MG63 (cell line): Measurements from ENCODE around the gene TXNDC11. TPM values are rescaled to one million over a fixed set of nuclear protein-coding genes. Genes with fewer than 3 reads are reported as not detected.

Experiments used
- DNase-seq: peaks from one replicate; pipeline ENCODE4 v3.0.0-alpha.2; 2020
- H3K27me3 ChIP-seq: fragments of 250-450 bp; sonication (Bioruptor Pico); 2 replicates; pipeline ENCODE4 v1.5.1; 2020; ENCODE audit warnings: mild to moderate bottlenecking, moderate library complexity
- H3K36me3 ChIP-seq: fragments of 250-450 bp; sonication (Bioruptor Pico); 2 replicates; pipeline ENCODE4 v1.5.1; 2020; ENCODE audit warnings: mild to moderate bottlenecking, moderate library complexity
- H3K4me3 ChIP-seq: fragments of 250-450 bp; sonication (Bioruptor Pico); 2 replicates; pipeline ENCODE4 v1.5.1; 2020; ENCODE audit warnings: mild to moderate bottlenecking, moderate library complexity
- H3K9me3 ChIP-seq: fragments of 250-450 bp; sonication (Bioruptor Pico); 2 replicates; pipeline ENCODE4 v1.5.1; 2020; ENCODE audit warnings: mild to moderate bottlenecking, moderate library complexity
- total RNA-seq: library from RNA; depleted of rRNA; stranded (reverse); fragments of >200 nt; shearing (Covaris generic); gene quantifications from 2 replicates; pipeline ENCODE4 v1.2.3, GENCODE V29; 2014; ENCODE audit warnings: low replicate concordance

The TXNDC11 gene
- total RNA-seq, 1 experiment from 2014 or later: 47.2 TPM

DNA sequence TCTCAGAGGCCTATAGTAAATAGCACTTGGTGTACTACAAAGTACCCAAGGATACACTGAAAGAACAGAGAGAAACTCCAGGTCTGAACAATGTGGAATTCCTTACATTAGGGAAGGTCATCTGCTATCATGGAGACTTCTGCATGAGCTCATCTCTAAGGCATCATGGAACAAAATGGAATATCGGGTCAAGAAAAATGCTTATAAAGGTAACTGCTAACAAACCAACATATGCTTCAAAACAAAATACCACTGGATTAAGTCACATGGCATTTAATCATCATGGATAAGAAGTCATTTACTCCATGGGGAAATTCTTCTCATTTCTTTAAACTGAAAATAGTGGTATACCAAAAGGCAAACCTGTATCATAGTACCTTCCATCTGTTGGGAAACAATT, 34.2 kb downstream of the TXNDC11 start:
- no peak overlapping the region for H3K4me3 ChIP-seq
- H3K9me3 ChIP-seq: no peaks in the 10 kb centered on the region
- peaks cover 52% of the 10 kb centered on the region for H3K36me3 ChIP-seq
- H3K27me3 ChIP-seq: no peaks in the 10 kb centered on the region
- no peak for DNase-seq

DNA sequence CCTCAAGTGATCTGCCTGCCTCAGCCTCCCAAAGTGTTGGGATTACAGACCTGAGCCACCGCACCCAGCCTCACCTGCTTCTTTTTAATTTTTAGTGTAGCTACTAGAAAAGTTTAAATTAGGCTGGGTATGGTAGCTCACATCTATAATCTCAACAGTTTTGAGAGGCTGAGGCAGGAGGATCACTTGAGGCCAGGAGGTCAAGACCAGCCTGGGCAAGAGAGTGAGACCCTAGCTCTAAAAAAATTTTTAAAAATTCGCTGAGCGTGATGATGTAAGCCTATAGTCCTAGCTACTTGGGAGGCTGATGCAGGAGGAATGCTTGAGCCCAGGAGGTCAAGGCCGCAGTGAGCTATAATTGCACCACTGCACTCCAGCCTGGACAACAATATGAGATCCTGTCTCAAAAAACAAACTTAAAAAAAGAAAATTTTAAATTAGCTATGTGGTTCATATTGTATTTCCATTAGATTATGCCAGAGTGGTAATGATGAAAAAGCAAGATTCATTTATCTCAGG, 34.9 kb downstream of the TXNDC11 start:
- no peak for DNase-seq
- no peak overlapping the region for H3K4me3 ChIP-seq
- peaks cover 55% of the 10 kb centered on the region for H3K36me3 ChIP-seq
- H3K27me3 ChIP-seq: no peaks in the 10 kb centered on the region
- H3K9me3 ChIP-seq: no peaks in the 10 kb centered on the region

DNA sequence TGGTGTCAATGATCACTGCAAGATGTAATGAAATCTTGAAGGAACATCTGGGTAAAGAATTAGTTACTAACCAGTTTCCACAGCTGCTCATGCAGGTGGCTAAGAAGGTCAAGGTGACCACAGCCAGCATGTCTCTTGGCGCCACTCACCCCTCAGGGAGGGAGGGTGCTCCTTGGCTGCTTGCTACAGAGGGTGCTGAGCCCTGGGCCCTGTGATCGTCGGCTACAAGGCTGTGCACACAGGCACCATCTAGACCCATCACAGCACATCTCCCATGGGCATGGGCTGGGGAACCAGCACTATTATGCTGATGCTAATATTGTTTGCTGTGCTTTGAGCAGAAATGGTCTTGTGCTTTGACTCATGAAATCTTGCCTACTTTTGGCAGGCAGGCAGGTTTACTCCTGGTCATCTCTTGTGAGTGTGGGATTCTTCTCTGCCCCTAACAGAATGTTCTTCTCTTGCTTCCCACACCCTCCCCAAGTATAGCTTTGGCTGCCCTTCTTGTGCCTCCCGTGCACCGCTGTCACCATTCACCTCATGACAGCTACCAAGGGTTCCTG, 36.4 kb downstream of the TXNDC11 start:
- H3K4me3 ChIP-seq: no peak overlapping the region
- H3K27me3 ChIP-seq: no peaks in the 10 kb centered on the region
- no peaks in the 10 kb centered on the region for H3K9me3 ChIP-seq
- DNase-seq: no peak
- H3K36me3 ChIP-seq: peaks cover 55% of the 10 kb centered on the region

DNA sequence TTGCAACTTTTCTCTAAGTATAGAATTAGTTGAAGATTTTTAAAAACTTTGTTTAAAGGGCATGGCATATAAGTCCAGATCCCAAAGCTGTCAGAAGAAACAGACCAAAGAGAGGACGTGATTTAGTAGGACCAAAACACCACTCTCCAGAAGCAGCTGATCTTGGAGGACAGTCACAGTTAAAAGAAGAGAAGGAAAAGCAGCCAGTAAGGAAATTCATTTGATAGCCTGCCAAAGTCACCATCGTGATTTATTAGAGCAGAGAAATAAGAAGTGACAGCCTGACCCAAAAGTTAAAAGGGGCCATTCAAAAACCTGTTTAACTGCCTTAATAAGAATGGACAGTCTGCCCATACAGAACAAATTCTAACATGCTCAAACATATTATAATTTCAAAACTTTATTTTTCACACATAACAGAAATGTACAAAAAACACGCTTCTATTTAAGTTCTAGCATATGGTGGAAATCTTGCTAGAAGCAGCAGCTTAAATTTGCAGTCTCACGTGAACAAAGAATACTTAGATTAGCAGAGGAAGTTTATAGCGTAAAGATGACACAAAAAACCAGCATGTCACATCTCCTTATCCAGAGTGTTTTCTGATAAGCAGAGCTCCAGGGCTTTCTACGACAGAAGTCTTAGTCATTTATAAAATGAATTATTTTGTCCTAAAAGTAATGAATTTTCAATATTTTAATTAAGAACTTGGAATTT, 37.2 kb downstream of the TXNDC11 start:
- Histone ChIP-seq H3K4me3 (no peak overlapping the region), H3K27me3 (no peaks in the 10 kb centered on the region), H3K36me3 (peaks cover 52% of the 10 kb centered on the region), H3K9me3 (no peaks in the 10 kb centered on the region)
- DNase-seq: no peak

DNA sequence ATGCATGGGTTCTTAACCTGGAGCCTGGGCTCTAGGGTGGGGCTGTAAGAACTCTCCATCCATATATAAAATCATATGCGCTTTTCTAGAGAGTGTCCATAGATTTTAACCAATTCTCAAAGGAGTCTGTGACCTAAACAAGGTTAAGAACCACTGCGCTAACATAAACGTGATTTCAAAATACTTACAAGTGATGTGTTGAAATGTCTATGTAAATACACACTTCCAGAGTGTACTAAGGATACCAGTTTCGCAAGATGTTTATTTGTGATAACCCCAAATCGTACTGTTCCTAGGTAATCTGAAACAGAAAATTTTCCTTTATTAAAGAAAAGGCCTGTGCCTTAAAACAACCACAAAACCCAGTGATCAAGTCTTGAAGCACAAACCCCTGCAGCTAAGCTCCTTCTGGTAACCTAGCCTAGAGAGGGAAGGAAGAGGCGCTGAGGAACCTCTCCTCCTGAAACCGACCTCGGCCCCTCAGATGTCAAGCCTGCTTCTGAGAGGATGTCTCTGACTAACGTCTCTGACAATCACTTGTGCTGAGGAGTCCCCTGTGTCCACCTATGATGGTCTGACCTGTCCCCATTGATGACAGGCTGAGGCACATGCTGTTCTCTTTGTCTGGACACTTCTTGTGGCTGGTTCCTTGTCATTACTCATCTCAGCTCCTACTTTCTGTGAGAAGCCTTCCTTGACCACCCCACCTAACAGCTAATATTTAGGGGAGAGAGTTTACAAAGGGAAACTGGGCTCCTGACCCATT, 42.2 kb downstream of the TXNDC11 start:
- DNase-seq: no peak
- H3K36me3 ChIP-seq: peaks cover 73% of the 10 kb centered on the region
- H3K27me3 ChIP-seq: no peaks in the 10 kb centered on the region
- no peaks in the 10 kb centered on the region for H3K9me3 ChIP-seq
- H3K4me3 ChIP-seq: no peak overlapping the region

DNA sequence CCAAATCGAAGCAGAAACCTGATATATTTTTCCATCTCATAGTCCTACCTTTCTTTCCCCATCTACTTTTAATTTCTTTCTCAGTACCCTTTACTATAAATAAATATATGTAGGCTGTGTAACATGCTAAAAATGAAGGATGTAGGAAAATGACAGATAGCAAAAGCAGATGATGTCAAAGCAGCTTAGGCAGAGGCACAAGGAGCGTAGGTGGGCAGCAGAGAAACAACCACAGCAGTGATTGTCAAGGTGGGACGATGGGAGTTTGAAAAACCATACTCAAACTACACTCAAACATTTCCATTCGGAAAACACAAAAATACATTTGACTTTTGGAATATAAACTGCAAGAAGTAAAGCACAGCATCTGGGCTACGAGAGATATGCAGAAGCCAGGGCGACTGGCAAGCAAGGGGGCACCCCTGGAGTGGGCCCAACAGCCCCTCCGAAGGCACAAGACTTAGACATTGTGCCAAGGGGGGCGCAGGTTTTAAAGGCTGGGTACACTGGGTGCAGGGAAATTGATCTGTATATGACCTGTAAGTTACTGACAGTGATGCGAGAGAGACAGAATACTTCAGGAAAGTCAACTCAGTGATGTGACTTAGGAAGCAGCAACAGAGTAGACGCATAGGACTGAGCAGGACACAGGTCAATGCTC, 43.3 kb downstream of the TXNDC11 start:
- Histone ChIP-seq H3K36me3 (peaks cover 80% of the 10 kb centered on the region), H3K4me3 (no peak overlapping the region), H3K27me3 (no peaks in the 10 kb centered on the region), H3K9me3 (no peaks in the 10 kb centered on the region)
- no peak for DNase-seq

DNA sequence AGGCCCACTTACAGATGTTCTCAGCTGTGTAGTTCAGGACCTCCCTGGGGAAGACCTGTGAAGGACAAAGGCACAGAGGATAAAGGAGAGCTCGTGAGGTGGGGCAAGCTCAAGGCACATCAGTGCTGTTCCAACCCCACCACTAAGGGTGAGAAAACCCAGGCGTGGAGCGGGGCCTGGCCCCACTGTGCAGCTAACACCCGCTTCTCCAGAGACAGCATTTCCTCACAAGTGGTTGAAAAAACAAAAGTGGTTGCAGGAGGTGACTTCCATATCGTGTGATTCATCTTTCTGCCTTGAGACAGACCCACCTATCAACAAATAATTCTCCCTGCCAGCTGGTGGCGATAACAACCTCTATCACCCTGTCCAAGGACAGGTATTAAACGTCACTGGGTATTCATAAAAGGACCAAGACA, 44.4 kb downstream of the TXNDC11 start:
- H3K9me3 ChIP-seq: no peaks in the 10 kb centered on the region
- peaks cover 74% of the 10 kb centered on the region for H3K36me3 ChIP-seq
- no peaks in the 10 kb centered on the region for H3K27me3 ChIP-seq
- no peak for DNase-seq
- H3K4me3 ChIP-seq: no peak overlapping the region

DNA sequence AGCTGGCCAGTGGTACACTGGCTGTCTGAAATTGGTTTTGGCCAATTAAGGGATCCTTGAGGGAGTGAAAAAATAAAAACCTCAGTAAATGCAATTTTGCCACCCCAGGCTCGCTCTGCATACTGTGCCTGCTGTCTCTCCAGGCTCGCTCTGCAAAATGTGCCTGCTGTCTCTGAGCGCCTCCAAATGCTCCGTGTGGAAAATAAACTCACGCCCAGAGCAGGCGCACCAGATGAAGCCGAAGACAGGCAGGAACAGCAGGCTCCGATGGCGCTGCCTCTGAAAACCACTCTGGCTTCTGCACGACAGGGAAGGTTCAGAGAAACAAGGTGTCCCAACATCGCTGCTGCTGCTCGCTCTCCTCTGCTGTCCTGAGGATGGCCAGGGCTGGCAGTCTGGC, 45.3 kb downstream of the TXNDC11 start:
- DNase-seq: no peak
- H3K27me3 ChIP-seq: no peaks in the 10 kb centered on the region
- no peaks in the 10 kb centered on the region for H3K9me3 ChIP-seq
- H3K4me3 ChIP-seq: no peak overlapping the region
- peaks cover 79% of the 10 kb centered on the region for H3K36me3 ChIP-seq

DNA sequence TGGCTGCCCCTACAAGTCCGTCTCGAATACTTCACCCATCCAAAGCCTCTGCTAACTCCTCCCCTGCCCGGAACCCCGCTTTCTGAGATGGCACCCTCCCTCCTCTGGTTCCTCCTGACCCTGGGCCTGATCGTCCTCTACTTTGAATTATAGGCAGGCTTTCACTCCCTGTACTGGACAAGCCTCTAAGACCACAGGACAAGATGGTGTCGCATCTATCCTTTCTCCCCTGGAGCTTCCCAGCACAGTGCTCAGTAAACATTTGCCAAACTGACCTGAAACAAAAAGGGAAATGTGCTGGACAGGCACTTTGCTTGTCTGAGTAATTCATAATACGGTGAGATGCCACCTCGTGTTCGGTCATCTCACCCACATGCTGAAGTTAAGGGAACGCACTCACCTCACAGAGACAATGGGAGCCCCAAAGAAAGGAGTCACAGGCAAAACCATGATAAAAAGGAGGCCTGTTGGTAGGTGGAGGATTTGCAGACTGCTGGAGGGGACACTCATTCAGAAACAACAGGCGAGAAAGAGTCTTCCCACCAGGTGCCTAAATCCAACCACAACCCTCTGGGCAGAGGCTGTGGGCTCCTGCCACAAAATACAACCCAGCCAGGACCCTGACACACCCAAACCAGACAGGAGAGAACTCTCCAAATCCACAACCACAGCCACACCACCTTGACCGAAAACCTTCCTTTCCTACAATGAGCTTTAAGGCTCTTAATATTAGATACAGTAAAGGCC, 46.2 kb downstream of the TXNDC11 start:
- no peaks in the 10 kb centered on the region for H3K9me3 ChIP-seq
- H3K4me3 ChIP-seq: no peak overlapping the region
- peaks cover 81% of the 10 kb centered on the region for H3K36me3 ChIP-seq
- no peak for DNase-seq
- H3K27me3 ChIP-seq: no peaks in the 10 kb centered on the region

DNA sequence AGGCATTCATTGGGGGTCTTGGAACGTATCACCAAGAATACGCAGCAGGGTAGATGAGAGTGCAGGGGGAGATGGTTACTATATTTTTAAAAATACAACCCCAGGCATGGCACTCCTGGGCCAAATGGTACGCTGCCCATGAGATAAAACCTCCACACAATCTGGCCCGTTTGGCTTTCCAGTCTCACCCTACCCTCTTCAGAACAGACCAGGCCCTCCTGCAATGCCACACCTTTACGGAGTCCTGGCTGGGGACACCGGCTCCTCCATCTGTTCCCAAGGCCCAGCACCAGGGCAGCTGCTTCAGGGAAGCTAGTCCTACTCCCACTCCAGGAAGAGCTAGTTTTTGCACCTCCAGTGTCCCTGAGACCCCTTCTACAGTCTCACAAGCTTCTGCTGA, 50.0 kb downstream of the TXNDC11 start:
- H3K27me3 ChIP-seq: no peaks in the 10 kb centered on the region

DNA sequence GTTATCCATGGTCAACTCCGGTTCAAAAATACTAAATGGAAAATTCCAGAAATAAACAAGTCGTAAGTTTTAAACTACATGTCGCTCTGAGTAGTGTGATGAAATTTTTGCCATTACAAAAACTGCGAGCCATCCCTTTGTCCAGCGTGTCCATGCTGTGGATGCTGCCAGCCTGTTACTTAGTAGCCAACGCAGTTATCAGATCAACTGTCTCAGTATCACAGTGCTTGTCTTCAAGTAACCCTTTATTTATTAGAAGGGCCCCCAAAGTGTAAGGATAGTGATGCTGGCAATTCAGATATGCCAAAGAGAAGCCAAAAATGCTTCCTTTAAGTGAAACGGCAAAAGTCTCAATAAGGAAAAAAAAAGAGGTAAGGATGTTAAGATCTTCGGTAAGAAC, 50.5 kb downstream of the TXNDC11 start:
- Histone ChIP-seq H3K9me3 (no peaks in the 10 kb centered on the region), H3K27me3 (no peaks in the 10 kb centered on the region), H3K36me3 (peaks cover 86% of the 10 kb centered on the region), H3K4me3 (no peak overlapping the region)
- no peak for DNase-seq

More for the DNA sequence above, 50.0 kb downstream of the TXNDC11 start:
- no peak for DNase-seq
- H3K9me3 ChIP-seq: no peaks in the 10 kb centered on the region
- no peak overlapping the region for H3K4me3 ChIP-seq
- peaks cover 86% of the 10 kb centered on the region for H3K36me3 ChIP-seq

DNA sequence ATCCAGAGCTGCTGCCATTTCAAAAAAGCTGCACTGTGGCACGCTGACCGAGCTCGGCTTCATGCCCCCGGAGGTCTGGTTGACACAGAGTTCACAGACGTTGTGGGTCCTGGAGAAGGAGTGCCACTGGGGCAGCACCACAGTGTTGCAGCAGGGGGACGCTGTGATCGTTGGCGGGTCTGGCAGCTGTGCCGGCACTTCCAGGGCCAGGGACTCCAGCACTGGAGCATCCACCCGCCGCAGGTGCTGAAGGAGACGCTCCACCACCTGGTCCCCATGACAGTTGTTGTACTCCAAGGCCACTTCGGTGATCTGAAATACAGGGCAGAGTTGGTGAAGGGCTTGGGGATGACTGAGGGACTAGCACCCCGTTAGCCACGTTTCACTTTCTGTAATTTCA, 50.9 kb downstream of the TXNDC11 start:
- DNase-seq: no peak
- peaks cover 86% of the 10 kb centered on the region for H3K36me3 ChIP-seq
- no peaks in the 10 kb centered on the region for H3K9me3 ChIP-seq
- no peak overlapping the region for H3K4me3 ChIP-seq
- no peaks in the 10 kb centered on the region for H3K27me3 ChIP-seq

DNA sequence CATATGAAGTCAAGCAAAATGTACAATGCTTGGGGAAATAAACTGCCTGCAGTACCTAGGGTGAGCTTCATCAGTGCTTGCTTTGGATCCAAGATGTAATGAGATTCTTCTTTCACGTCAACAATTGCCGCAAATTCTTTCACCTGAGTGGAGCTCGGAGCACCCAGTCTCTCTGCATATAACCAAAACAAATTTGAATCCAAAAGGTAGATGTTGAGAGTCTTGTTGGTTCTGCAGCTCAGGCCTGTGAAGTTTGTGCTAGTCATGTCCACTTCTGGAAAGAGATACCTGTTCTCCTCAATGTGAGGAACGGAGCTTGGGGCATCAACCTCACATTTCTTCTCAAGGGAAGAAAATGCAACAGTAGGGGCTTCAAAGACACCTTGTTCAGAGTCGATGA, 51.4 kb downstream of the TXNDC11 start:
- peaks cover 83% of the 10 kb centered on the region for H3K36me3 ChIP-seq
- H3K4me3 ChIP-seq: no peak overlapping the region
- no peaks in the 10 kb centered on the region for H3K9me3 ChIP-seq
- H3K27me3 ChIP-seq: no peaks in the 10 kb centered on the region
- DNase-seq: no peak

DNA sequence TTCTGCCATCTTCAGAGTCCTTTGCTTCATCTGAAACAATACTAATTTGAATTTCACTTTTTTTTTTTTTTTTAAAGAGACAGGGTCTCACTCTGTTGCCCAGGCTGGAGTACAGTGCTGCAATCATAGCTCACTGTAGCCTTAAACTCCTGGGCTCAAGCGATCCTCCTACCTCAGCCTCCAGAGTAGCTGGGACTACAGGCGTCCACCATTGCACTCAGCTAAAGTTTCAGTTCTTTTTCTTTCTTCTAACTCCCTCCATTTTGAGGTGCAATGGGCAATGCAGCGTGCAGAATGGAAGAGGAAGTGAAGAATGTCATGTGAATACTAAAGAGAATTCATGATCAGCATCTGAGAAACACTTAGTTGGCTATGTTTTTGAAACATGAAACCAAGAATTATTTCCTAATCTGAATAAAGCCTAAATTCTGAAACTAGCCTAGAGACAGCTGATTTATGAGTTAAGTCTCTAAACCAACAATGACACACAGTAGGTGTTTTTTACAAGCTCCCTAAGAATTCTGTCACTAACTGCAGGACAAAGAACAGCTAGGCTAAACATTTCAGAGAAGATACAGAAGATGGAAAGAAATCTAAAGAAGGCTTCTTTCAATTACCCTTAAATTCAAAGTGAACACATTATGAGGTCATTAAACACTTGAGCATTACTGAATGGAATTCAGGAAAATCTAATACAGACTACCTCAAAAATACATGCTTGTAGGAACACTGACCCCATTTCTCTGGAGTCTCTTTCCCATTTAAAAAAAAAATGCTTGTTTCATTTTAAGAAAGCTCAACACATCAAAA, 53.4 kb downstream of the TXNDC11 start:
- Histone ChIP-seq H3K9me3 (no peaks in the 10 kb centered on the region), H3K27me3 (no peaks in the 10 kb centered on the region), H3K4me3 (no peak overlapping the region), H3K36me3 (peaks cover 83% of the 10 kb centered on the region)
- DNase-seq: no peak

DNA sequence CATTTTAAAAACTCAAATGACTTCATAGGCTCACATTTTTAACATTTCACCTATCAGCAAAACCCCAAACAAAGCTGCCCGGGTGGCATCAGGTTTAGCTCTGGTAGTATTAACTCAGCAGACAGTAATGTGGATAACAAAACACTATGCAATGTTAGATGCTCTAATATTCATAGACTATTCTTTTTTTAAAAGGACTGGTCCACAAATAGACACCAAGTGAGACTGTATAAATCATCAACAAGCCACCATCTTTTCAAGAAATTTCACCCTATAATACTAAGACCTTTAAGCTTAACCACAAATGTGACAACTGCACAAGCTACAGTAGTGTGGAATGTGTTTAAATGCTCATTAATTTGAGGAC, 54.2 kb downstream of the TXNDC11 start:
- DNase-seq: no peak
- Histone ChIP-seq H3K36me3 (peaks cover 85% of the 10 kb centered on the region), H3K27me3 (no peaks in the 10 kb centered on the region), H3K4me3 (no peak overlapping the region), H3K9me3 (no peaks in the 10 kb centered on the region)
